Measurements from ENCODE around the gene NUMBL. TPM values are rescaled to one million over a fixed set of nuclear protein-coding genes. Genes with fewer than 3 reads are reported as not detected.

NUMBL gene
- total RNA-seq, 2 donors from 2014 or later: 9.1 to 73.5 TPM

DNA sequence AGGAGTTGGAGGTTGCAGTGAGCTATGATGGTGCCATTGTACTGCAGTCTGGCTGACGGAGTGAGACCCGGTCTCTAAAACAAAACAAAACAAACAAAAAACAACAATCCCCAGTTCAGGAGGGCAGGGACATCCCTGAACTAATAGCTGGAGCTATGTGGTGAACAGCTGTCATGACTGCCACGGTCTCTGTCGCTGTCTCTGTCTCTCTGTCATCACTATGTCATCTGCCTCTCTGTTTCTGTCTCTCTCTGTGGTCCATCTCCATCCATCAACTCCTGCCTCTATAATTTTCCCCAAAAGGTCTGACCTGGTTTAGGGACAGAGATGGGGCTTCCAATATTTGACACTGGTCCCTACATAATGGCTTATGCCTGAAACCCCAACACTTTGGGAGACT is 33.9 kb upstream of the NUMBL start:
- WGBS, 2 donors: 95 to 97% methylated on average over 4 of the region's 4 CpGs
- H3K4me3 ChIP-seq: no peak overlapping the region
- DNase-seq (no peak), ATAC-seq (no peak)
- no peaks in the 10 kb centered on the region for H3K27me3 ChIP-seq
- H3K36me3 ChIP-seq (replicated peaks in 1 of 2; ENCODE audit: insufficient read depth in 1 of 2, low read depth in 2 of 2): peaks cover 0 to 18% of the 10 kb centered on the region in 2 donors
- intact Hi-C loops (cut with DNase I): no loop called here
- no peaks in the 10 kb centered on the region for H3K9me3 ChIP-seq
- H3K4me1 ChIP-seq: peaks cover 34% of the 10 kb centered on the region
- TF ChIP-seq, protein P1, sequence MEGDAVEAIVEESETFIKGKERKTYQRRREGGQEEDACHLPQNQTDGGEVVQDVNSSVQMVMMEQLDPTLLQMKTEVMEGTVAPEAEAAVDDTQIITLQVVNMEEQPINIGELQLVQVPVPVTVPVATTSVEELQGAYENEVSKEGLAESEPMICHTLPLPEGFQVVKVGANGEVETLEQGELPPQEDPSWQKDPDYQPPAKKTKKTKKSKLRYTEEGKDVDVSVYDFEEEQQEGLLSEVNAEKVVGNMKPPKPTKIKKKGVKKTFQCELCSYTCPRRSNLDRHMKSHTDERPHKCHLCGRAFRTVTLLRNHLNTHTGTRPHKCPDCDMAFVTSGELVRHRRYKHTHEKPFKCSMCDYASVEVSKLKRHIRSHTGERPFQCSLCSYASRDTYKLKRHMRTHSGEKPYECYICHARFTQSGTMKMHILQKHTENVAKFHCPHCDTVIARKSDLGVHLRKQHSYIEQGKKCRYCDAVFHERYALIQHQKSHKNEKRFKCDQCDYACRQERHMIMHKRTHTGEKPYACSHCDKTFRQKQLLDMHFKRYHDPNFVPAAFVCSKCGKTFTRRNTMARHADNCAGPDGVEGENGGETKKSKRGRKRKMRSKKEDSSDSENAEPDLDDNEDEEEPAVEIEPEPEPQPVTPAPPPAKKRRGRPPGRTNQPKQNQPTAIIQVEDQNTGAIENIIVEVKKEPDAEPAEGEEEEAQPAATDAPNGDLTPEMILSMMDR (IDR thresholded peaks at IDR 0.05): no peak
- TF ChIP-seq POLR2A (IDR thresholded peaks at IDR 0.05): no peak
- H3K27ac ChIP-seq: no peak overlapping the region

DNA sequence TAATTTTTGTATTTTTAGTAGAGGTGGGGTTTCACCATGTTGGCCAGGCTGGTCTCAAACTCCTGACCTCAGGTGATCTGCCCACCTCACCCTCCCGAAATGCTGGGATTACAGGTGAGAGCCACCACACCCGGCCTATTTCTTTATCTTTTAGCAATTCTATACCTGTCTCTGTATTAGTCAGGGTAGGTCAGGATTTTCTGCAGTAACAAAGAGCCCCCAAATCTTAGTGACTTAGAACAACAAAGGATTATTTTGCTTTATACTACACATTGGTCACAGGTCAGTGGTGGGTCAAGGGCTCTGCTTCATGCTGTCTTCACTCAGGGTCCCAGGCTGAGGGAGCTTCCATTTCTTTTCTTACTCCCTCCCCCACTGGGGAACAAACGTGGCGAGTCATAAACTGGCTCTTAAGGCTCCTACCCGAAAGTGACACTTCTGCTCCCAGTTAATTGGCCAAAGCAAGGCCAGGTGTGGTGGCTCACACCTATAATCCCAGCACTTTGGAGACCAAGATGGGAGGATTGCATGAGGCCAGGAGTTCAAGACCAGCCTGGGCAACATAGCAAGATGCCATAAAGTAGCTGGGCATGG is 33.3 kb upstream of the NUMBL start:
- DNase-seq: no peak
- H3K36me3 ChIP-seq (replicated peaks in 1 of 2; ENCODE audit: insufficient read depth in 1 of 2, low read depth in 2 of 2): peaks cover 0 to 14% of the 10 kb centered on the region in 2 donors
- no peaks in the 10 kb centered on the region for H3K9me3 ChIP-seq
- no peak overlapping the region for H3K27ac ChIP-seq
- intact Hi-C loops (cut with DNase I): no loop called here
- TF ChIP-seq POLR2A (IDR thresholded peaks at IDR 0.05): no peak
- TF ChIP-seq, protein P1 (IDR thresholded peaks at IDR 0.05): no peak
- H3K4me3 ChIP-seq: no peak overlapping the region
- peaks cover 34% of the 10 kb centered on the region for H3K4me1 ChIP-seq
- H3K27me3 ChIP-seq: no peaks in the 10 kb centered on the region
- 92 to 95% methylated on average over 5 of the region's 5 CpGs for WGBS, 2 donors
- no peak for ATAC-seq

DNA sequence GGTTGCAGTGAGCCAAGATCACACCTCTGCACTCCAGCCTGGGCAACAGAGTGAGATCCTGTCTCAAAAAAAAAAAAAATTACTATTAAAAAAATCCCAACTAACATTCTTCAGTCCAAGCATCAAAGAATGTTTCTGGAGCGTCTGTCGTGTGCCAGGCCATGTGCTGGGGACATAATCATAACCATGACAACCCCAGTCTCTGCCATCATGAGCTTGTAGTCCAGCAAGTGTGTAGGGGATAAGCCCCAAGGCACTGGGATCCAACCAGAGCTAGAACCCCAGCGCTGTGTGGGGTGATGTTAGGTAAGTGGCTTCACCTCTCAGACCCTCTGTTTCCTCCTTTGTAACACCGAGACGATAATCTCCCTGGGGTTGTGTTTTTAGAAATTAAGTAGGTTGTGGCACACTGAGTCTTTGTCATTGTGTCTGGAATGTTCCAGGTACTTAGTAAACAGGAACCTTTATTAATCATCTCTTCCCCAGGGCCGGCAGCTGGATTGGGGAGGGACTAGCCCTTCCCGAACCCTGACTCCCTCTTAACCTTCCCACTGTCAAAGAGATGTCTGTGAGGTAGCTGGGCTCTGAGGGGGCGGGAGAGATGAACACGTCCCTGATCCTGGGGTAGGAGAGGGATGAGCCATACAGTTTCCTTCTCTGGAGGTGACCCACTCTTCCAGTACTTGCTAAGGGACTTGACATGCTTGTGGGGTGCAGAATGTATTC is 31.6 kb upstream of the NUMBL start:
- H3K27ac ChIP-seq: peak overlapping the region in 3 of 4 donors; percentile 24 to 99 (median 98)
- H3K36me3 ChIP-seq (replicated peaks in 1 of 2; ENCODE audit: insufficient read depth in 1 of 2, low read depth in 2 of 2): peaks cover 0 to 11% of the 10 kb centered on the region in 2 donors
- H3K27me3 ChIP-seq: no peaks in the 10 kb centered on the region
- H3K4me1 ChIP-seq: peaks cover 34% of the 10 kb centered on the region
- ATAC-seq: no peak
- no peaks in the 10 kb centered on the region for H3K9me3 ChIP-seq
- no peak overlapping the region for H3K4me3 ChIP-seq
- DNase-seq: peak in 1 of 4 donors; percentile 29
- TF ChIP-seq POLR2A (IDR thresholded peaks at IDR 0.05): no peak
- TF ChIP-seq, protein P1 (IDR thresholded peaks at IDR 0.05): no peak
- intact Hi-C loops (cut with DNase I): no loop called here
- WGBS, 2 donors: 49 to 69% methylated on average over 9 of the region's 9 CpGs

DNA sequence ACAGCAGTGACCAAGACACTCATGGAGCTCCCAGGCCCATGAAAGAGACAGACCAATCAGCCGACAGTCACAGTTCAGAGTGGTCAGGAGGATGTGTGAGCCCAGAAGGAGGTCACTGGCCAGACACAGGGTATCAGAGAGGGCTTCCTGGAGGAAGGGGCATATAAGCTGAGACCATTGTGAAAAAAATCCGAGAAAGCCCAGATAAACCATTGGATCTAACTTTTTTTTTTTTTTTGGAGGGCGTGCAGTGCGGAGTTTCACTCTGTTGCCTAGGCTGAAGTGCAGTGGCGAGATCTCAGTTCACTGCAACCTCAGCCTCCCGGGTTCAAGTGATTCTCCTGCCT is 30.7 kb upstream of the NUMBL start:
- H3K4me1 ChIP-seq: peaks cover 38% of the 10 kb centered on the region
- H3K9me3 ChIP-seq: no peaks in the 10 kb centered on the region
- no peak for ATAC-seq
- DNase-seq: no peak
- H3K27me3 ChIP-seq: no peaks in the 10 kb centered on the region
- 83 to 95% methylated on average over 6 of the region's 6 CpGs for WGBS, 2 donors
- H3K4me3 ChIP-seq: no peak overlapping the region
- peaks cover 0 to 5% of the 10 kb centered on the region in 2 donors for H3K36me3 ChIP-seq (replicated peaks in 1 of 2; ENCODE audit: insufficient read depth in 1 of 2, low read depth in 2 of 2)
- peak overlapping the region in 3 of 4 donors; percentile 98 to 99 (median 99) for H3K27ac ChIP-seq
- TF ChIP-seq, protein P1 (IDR thresholded peaks at IDR 0.05): no peak
- TF ChIP-seq POLR2A (IDR thresholded peaks at IDR 0.05): no peak
- intact Hi-C loops (cut with DNase I): no loop called here

Data from body of pancreas (tissue), 4 donors.